Fibroblast of lung (primary cell): ENCODE results near the gene KMT2E.

Experiments used
- CTCF ChIP-seq, 2 donors: IDR thresholded peaks in 1 of 2; conservative IDR thresholded peaks in 1 of 2; 1 replicate in 1 of 2; 2 replicates in 1 of 2; pipeline ENCODE4 v1.5.1; 2011 to 2012; ENCODE audit warnings: low read length in 2 of 2, control low read depth in 1 of 2, inconsistent platforms in 1 of 2, low read depth in 1 of 2, mild to moderate bottlenecking in 1 of 2
- EZH2 ChIP-seq: IDR thresholded peaks from 2 replicates; pipeline ENCODE4 v1.5.1; 2012; ENCODE audit warnings: low read length, control low read depth, mild to moderate bottlenecking; ENCODE audit errors: missing control alignments

GRCh38 chr7:105021967-105022366, 8.0 kb downstream of the KMT2E start:
- TF ChIP-seq CTCF (conservative IDR thresholded peaks at IDR 0.05 in 1 of 2, IDR thresholded peaks at IDR 0.05 in 1 of 2; ENCODE audit: low read depth in 1 of 2, low read length in 2 of 2), result no peak
- no peak for TF ChIP-seq EZH2
